Activated T-cell treated with anti-CD3 and anti-CD28 coated beads for 4 hours (primary cell): ENCODE measurements around the gene ST8SIA2.

Experiments used
- DNase-seq: peaks from one replicate; pipeline ENCODE4 v3.0.0-alpha.2; 2020

The ST8SIA2 gene

DNA sequence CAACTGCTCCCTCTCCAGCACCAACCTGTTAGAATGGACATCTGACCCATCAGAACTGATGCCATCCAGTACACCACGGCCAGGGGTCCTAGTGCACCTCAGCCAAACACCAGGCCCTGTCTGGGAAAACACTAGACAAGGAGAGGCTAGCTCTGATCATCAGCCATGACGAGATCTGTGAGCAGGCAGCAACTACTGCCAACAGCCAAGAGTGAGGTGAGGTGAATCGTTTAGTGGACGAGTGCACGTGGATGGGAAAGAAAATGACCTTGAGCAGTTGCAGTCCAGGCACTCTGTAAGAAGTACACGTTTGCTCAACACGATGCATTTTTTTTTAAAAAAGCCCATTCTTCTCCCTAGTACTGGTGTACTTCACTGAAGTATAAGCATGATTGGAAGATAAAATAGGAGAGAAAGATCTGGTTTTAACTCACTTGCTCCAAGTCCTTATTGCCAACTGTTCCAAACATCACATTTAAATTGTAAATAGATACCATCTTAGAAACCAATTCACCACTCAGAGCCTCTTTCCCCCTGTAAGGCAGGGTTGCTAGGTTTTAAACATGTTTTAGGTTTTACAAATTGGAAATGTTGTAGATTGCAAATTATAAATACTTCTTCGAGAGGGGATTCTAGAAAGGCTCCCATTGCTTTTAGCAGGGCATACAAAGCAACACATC lies 5.7 kb downstream of the ST8SIA2 start:
- DNase-seq = no peak

DNA sequence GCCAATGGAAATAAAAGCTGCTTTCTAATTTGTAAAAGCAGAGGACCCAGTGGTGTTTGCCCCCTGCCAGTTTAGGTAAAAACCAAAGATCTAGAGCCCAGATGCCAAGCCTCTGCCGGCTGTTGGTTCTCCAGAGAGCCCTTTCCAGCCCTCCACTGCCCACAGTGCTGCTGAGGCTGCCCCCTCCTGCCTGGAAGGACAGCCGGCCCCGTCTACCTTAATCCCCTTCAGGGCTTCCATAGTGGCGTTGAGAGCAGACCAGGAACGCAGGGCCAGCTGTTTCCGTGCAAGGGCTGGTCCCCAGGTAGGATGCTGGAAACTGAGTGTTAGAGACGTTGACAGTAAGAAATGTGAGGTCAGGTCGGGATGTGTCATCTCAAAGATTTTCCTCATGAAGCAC lies 6.9 kb downstream of the ST8SIA2 start:
- DNase-seq = no peak

DNA sequence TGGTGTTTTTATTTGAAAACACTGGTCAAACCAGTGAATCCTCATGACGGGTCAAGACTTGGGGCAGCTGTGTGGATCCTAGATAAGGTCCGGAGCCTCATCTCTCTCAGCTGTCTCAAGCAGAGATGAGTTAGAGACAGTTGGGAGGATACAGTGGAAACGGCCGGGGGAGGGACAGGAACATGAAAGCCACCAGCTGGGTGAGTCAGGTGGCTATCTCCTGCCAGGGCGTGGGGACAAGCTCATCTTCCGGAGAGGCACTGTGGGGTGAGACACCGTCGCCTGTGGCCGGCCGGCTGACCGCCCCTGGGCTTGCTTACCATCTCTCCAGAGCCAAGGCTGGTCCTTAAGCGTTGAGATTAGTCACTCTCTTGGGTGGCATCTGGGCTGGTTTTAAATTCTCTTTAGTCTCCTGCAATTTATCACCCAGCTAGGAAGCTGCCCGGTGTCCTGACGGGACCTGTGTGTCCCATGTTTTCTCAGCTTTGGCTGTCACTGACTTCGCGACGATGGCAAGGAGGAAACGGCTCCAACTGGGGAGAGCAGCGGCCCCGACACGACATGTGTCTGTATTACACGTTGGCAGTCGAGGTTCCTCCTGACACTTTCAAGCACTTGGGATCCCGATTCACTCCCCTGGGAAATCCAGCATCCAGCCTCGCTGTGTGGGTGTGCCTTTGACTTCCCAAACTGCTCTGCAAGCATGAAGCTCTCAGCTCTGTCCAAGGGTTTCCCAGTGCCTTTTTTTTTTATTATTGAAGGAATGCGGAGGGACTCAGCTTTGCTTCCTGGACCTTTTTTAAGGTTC lies 7.5 kb downstream of the ST8SIA2 start:
- DNase-seq = no peak

DNA sequence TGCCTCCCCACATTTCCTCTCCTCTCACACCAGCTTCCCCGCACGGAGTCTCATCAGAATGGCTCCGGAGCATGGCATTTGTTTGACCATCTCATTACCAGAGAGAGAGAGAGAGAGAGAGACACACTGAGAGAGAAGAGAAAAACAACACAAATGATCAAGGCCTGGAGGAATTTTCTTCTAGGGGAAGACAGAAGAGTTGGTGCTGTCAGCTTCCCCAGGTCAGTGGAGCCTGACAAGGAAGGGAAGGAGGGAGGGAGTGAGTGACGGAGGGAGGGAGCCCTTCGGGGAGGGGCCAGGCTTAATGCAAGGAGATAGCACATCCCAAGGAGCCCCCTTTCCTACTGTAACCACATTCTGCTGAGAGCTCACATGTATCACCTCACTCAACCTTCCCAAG lies 9.1 kb downstream of the ST8SIA2 start:
- DNase-seq = no peak

DNA sequence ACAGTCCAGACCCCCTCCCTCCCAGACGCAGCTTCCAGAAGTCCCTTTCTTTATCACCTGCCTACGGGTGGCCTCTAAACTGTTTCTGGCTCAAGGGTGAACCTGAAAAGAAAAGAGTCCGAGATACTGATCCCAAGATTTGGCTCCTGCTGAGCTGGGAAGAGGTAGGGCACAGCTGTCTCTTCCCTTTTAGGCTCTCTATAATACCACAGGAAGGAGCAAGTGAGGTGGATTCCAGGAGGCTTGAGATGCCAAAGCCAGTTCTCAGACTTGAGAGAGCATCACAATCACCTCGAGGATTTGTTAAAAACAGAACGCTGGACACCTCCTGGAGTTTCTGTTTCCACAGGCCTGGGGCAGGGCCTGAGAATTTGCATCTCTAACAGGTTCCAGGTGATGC lies 12.3 kb downstream of the ST8SIA2 start:
- no peak for DNase-seq

DNA sequence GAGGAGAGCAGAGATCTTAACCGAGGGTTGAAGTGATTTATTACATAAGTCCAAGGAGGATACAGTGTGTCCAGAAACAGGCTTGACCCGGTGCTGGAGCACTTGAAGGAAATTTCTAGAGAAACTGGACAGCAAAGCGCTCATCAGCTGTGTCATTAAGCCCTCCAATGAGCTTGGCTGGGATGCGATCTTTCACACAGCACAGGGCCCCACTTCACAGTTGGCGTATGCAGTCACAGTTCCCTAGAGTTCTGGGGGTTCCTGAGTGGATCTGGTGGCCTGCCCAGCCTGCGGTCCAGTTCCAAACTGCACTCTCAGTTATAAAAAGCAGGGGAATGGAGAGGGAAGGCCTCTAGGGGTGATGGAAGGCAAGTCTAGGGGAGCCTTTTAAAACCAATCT lies 13.6 kb downstream of the ST8SIA2 start:
- DNase-seq = no peak

DNA sequence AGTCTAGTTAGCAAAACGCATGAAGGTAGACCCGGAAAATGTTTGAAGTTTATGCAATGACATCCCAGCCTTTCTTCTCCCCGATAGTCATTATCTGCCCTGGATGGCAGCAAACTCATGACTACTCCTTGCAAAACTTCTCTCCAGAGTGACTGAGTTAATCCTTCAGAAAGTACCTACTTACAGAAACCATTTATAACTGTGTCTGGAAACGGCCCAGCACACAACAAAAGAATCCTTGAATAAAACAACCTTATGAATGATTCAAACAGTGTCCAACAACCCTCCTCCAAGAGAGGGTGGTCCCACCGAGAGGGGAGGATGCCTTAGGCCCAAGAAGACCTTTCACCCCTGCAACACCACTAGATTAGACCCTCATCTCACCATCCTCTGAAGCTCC lies 14.2 kb downstream of the ST8SIA2 start:
- DNase-seq = no peak

DNA sequence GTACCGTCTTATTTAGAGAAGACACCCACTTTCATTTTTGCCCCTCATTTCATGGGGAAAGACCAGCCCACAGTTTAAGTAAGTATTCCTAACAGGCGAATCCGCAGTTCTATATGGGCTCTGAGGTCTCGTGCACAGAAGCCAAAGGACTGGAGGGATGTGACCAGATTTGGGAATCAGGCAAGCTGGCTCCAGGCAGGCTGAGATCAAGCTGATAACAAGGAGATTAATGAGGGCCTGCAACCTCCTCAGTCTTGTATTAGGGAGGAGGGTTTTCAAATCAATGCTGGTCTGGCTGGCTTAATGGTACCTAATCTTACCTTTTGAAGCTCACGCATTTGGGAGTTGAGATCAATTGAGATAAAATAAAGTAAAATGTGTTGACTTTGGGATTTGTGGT lies 15.3 kb downstream of the ST8SIA2 start:
- no peak for DNase-seq

DNA sequence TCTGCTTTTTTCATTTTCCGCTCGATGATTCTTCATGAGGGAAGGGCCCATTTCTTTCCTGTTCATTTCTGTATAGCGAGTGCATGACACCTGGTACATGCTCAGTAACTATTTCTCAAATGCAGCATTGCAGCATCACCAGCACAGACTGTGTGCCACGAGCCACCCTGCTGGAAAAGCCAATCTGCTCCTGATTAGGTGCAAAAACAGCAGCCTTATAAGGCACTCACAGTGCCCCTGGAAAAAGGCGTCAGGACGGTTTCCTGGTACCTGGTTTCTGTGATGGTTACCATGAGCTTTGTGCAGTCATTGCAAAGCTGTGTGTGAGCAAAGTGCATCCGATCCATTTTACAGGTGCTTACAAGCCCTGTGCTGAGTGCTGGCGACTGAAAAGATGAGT lies 15.8 kb downstream of the ST8SIA2 start:
- no peak for DNase-seq

DNA sequence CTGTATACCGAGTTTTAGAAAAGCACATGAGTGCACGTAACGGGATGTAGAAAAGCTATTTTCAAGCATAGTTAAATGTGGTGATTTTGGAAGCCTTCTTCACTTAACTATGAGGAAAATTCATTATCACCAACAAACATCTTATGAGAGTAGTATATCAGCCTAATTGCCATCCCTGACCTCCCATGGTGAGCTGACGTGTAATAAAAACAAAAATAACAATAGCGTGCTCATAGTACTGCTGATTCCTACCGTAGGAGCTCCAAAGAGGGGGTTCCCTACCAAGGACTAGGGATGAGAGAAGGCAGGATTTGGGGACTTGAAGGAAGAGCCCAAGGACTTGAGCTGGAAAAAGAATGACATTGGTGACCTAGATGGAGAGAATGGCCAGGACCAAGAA lies 16.9 kb downstream of the ST8SIA2 start:
- no peak for DNase-seq

DNA sequence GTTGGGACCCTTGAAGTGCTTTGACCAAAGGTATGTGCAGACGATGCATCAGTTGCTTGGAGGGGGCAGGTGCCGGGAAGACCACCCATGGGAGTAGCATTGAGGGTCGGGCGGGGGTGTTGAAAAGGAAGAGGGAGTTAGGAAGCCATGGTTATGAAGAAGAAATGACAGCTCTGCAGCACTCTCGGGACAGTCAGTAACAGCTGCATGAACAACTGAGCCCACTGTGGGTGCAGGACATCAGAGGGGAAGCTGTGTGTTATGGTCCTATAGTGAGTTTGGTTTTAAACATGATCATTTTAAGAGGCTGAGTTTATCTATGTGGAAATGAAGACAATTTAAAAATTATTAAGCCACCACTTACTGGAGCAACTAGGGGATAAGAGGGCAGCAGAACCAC lies 17.6 kb downstream of the ST8SIA2 start:
- DNase-seq = no peak

DNA sequence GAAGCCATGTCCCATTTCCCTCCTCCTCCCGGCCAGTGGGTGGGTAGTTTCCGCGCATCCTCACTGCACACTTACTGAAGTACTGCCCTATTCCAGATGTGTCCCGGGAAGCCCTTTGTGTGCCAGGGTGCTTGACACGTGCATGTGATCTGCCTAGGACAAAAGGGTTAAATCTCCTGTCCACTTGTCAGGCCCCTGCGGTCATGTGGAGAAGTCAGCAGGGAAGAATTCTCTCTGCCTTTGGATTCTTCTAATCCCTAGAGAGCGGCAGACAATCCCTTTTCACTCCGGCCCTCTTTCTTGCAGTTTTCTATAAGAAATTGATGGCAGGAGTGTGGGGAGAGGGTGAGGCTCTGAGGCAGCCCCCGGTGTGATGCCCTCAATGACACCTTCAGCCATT lies 19.8 kb downstream of the ST8SIA2 start:
- DNase-seq = no peak

DNA sequence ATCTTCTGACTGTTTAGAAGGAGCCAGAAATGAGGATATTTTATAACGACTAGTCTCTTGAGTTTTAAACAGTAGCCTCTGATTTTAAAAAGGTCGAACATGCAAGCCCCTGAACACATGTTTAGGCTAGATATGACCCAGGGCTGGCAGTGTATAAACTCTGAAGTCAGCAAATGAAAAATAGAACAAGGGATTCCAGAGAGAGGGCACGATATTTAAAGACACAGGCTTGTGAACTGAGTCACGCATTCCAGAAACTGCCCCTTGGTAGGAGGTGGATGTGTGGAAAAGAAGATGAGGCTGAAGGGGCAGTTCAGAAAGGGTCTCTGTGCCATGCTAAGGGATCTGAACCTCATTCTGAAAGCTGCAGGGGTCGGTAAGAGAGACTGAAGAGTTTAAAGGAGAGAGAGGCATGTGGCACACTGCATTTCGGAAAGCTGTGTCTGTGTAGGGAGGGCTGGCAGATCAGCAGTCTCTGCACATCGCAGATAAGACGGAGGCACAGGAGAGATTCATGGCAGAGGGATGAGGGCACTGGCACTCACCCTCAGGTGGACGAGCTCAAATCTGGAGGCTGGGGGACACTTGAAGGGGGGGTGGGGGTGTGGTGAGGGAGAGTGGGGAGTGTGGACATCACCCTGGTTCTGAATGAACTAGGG lies 22.1 kb downstream of the ST8SIA2 start:
- DNase-seq = no peak

DNA sequence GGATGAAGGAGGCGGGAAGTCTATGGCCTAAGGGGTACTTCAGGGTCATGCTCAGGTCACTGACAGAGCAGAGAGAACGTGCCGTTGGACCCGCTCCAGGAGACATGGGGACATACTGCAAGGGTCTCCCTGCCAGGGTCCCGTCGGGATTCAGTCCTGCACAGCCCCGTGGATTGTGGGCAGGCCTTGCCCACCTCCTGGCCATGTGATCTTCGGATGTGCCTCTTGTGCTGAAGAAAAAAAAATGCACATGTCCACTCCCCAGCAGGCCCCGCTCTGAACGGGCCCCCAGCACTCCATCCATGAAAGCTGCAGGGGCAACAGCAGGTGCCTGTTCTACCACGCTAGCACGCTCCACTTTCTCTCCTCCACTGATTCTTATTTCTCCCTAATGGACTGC lies 22.9 kb downstream of the ST8SIA2 start:
- DNase-seq = no peak

DNA sequence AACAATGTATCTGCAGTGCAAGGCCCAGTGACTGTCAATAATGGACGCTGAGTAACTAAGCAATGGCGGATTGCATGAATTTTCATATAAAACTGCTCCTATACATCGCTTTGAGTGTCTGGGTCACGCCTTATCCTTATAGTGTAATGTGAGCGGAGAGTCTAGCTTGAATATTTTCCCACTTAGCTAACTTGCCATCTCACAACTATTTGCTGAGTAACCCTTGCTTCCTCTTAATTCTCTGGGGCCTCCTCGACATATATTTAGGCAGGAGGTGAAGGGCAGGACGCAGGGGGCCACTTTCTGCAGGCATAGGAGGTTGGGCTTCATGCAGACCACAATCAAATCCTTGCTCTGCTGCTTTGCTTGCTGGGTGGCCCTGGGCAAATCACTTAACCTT lies 24.0 kb downstream of the ST8SIA2 start:
- DNase-seq = no peak

DNA sequence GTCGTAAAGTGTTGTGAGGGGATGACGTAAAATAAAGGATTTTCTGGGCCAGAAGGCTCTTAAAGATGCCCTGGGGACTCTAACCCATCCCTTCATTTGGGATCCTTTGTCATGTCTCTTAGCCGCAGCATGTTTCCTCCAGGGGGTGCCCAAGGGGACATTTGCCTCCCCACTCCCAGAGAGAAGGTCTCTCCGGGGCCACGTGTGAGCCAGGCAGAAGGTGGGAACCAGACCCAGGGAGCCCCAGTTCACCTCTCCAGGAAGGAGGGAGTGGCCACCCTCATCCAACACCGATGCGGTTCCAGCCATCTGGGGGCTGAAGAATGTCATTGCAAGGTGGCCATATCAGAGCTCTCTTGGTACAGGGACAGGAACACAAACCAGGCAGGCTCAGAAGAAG lies 25.2 kb downstream of the ST8SIA2 start:
- DNase-seq = no peak

DNA sequence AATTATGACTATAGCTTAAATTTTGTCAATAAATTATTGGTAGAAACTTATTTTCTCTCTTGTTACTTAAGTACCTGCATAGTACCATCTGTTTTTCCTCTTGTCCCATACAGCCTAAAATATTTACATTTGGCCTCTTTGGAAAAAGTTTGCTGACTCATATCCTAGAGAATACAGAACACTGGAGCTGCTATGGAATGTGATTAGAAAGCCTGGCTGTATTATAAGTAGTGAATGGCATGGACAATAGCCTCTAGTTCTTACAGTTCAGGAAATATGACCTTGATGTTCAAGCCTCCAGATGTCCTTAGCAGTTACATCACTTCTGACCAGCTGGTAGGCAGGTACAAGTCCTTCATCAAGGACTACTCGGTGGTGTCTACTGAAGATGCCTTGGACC lies 28.3 kb downstream of the ST8SIA2 start:
- no peak for DNase-seq

DNA sequence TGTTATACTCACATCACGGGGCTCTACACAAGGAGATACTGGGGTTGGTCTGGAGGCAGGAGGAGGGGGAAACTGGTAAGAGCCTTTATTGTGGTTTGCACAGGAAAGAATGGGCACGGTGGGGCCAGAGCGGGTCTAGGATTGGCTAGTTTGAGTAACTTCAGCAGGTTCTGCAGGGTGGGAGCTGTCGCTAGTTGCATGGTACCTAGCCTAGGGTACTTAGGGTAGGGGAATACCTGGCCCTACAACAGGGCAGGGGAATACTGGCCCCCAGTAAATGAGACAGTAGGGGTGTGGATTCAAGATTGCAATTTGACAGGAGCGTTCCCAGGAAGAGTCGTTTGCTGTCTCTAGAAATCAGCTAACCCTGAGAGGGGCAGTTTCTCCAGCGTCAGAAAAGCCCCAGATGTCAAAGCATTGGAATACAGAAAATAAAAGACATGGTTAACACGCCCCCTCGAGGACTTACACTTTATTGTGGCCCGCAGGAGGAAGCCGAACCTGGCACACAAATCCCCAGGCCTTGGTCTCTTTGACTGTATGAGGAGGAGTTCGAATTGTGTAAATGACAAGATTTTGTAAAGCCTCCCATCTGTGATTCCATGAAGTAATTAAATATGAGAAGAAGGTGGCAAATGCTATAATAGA lies 32.0 kb downstream of the ST8SIA2 start:
- no peak for DNase-seq

DNA sequence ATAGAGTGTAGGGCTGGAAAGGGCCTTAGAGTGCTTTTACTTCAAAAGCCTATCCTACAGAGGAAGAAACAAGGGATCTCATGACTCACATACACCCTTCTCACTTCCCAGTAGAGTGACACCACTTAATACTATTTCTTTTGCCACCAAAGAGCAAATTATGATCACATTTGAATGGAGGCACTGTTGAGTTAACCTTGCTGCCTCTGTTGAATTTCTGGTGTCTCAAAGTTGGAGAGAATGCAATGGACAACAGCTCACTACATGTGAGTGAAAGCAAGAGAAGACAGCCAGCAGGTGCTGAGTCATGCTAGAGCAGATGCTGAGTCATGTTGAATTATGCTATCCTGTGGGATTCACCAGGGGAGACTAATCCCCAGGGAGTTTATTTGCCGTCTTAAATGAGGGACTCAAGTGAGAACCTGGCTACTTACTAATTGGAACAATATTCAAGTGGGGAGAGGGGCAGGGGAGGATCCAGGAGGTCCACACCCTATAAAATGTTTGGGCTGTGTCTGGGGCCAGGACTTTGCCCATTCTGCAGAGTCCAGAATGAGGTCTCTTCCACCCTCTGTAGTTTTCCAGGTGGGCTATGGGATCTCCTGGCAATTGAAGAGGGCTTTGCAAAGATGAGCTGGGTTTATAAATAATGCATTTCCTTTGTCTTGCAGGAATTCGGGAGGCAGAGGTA lies 35.8 kb downstream of the ST8SIA2 start:
- DNase-seq = no peak

DNA sequence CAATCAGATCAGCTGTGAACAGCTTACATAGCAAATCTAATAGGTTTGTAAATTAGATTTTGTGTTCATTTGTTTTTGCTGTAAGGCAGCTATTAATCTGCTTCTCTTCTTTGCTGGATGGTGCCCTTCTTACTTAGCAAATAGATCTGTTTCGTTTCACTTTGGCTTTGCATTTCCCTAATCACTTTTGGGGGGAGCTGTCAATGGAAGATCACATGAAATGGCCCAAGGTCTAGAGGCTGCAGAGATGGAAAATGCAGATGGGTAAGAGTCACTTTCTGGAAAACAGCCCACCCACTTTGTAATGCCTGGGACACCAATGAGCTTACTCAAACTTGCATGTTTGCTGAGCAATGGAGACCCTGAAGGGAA lies 36.4 kb downstream of the ST8SIA2 start:
- no peak for DNase-seq

DNA sequence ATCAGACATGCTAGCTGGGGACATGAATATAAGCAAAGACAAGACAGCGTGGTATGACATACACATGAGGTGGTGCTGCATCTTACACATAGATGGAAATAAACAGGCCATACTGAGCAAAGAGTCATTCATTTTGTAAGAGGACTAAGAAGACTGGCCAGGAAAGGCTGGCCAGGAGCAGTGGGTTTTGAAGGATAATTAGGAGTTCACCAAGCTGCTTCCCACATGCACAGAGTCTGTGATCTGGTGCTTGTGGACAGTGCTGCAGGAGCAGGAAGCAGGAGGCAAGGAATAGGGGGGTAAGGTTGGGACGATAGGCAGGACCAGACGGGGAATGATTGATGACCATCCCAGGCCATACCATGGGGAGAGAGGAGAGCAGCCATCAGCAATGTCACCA lies 41.5 kb downstream of the ST8SIA2 start:
- DNase-seq = no peak

DNA sequence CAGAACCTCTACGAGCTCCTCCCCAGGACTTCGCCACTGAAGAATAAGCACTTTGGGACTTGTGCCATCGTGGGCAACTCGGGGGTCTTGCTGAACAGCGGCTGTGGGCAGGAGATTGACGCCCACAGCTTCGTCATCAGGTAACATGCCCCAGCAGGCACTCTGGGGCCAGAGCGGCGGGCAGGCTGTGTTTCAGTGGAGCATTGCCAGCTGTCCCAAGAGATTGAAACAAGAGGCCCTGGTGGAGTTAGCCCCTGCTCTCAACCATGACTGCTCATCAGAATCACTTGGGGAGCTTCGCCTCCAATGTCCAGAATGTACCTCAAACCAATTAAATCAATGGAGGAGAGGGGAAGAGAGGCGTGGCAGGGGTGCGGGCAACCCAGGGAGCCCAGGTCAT lies 44.8 kb downstream of the ST8SIA2 start:
- no peak for DNase-seq

DNA sequence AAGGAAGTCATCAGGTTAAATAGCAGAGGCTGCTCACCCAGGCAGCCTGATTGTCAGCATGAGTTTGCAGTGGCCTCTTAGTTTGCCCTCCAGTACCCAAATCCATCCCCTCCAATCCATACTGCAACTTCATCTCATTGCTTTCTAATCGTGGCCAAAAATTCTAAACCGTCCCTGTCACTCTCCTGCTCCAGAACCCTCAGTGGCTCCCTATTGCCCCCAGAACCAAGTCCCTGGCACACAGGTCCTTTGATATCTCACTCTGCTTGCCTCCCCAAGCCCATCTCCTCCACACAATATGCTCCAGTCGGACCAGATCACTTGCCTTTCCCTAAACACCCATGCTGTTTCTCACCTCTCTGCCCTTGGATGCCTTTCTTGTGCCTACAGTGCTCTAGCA lies 49.7 kb downstream of the ST8SIA2 start:
- no peak for DNase-seq
